ENCODE results near the gene CUX1.
"Not testable (repeated sequence)": the region's sequence is repeated elsewhere in the genome, so short reads cannot be mapped to it uniquely, and the experiment has no call there.

GRCh38 chr7:102142433-102142832, 325.0 kb downstream of the CUX1 start:
- TF ChIP-seq POLR2A, CTCF (IDR thresholded peaks at IDR 0.05): not testable (repeated sequence)
